ENCODE data around the gene ZNF385C. TPM values are rescaled to one million over a fixed set of nuclear protein-coding genes. Genes with fewer than 3 reads are reported as not detected.

Gene ZNF385C
- total and polyA plus RNA-seq, 2 donors (not counting 1 experiment from before 2014, with no cell fraction given), result 0.33 to 1.1 TPM

DNA sequence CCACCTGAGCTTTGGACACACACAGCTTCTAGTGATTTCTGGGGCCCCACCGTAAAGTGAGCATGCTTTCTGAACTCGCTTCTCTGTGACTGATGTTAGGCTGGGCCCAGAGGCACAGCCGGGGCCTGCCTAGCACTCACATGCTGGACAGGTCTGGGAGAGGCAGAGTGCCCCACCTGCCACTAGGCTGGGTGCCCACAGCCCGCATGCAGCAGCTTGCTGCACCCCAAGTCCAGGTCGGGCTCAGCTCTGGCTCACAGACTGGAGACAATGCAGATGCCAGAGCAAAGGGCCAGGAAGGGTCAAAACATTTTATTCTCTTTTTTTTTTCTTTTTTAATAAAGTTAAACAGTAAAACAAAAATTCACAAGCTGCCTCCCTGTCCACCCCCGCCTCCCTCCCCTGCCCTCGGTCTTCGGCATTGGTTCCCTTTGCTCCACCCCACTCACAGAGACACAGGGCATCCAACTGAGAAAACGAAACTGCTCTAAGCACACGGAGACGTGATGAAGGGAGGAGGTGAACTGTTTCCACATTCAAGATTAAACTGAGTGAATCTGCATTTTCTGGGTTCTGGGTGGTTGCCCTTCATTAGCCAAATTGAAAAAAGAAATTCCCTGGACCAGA, 122.0 kb downstream of the ZNF385C start:
- Histone ChIP-seq H4K20me1 (ENCODE audit: control insufficient read depth, insufficient read depth, low read length, poor library complexity, severe bottlenecking) (peaks cover 27% of the 10 kb centered on the region), H3K9ac (ENCODE audit: low read length) (no peak overlapping the region), H3K9me3 (ENCODE audit: control extremely low read depth in 1 of 3, control insufficient read depth in 2 of 3, insufficient read depth in 1 of 3, low read length in 2 of 3) (peaks cover 0 to 3% (median 0%) of the 10 kb centered on the region in 3 donors), H2AFZ (ENCODE audit: insufficient read depth, low read depth, low read length, poor library complexity, severe bottlenecking) (no peak overlapping the region), H3K27ac (ENCODE audit: low read length in 2 of 2) (peak overlapping the region in 1 of 2 donors; percentile 5), H3K36me3 (replicated peaks in 1 of 2; ENCODE audit: control extremely low read depth in 1 of 2, control insufficient read depth in 1 of 2, extremely low read depth in 1 of 2, insufficient read depth in 2 of 2, low read length in 1 of 2) (peaks cover 1 to 77% of the 10 kb centered on the region in 2 experiments), H3K4me1 (ENCODE audit: control insufficient read depth in 2 of 2, insufficient read depth in 2 of 2, low read length in 2 of 2) (peaks cover 9 to 33% of the 10 kb centered on the region in 2 donors), H3K27me3 (replicated peaks in 1 of 4; ENCODE audit: control extremely low read depth in 1 of 4, control insufficient read depth in 3 of 4, insufficient read depth in 4 of 4, low read length in 3 of 4) (no peaks in the 10 kb centered on the region), H3K4me3 (ENCODE audit: control extremely low read depth in 1 of 5, extremely low read depth in 1 of 5, insufficient read depth in 1 of 5, low read depth in 2 of 5, low read length in 4 of 5) (no peak overlapping the region), H3K4me2 (replicated peaks; ENCODE audit: low read depth, low read length, poor library complexity, severe bottlenecking) (no peak overlapping the region), H3K79me2 (ENCODE audit: control insufficient read depth, insufficient read depth, low read length) (peaks cover 8% of the 10 kb centered on the region)
- Mint-ChIP-seq H3K4me1 (peaks cover 26% of the 10 kb centered on the region), H3K4me3 (peak overlapping the region; percentile 20), H3K27ac (peak overlapping the region; percentile 59), H3K9me3 (ENCODE audit: insufficient read depth) (no peaks in the 10 kb centered on the region), H3K27me3 (no peaks in the 10 kb centered on the region)
- TF ChIP-seq, protein P1, sequence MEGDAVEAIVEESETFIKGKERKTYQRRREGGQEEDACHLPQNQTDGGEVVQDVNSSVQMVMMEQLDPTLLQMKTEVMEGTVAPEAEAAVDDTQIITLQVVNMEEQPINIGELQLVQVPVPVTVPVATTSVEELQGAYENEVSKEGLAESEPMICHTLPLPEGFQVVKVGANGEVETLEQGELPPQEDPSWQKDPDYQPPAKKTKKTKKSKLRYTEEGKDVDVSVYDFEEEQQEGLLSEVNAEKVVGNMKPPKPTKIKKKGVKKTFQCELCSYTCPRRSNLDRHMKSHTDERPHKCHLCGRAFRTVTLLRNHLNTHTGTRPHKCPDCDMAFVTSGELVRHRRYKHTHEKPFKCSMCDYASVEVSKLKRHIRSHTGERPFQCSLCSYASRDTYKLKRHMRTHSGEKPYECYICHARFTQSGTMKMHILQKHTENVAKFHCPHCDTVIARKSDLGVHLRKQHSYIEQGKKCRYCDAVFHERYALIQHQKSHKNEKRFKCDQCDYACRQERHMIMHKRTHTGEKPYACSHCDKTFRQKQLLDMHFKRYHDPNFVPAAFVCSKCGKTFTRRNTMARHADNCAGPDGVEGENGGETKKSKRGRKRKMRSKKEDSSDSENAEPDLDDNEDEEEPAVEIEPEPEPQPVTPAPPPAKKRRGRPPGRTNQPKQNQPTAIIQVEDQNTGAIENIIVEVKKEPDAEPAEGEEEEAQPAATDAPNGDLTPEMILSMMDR (IDR thresholded peaks at IDR 0.05), result no peak
- TF ChIP-seq EZH2 (IDR thresholded peaks at IDR 0.05; ENCODE audit: borderline replicate concordance, insufficient read depth, low read depth, low read length, poor library complexity, severe bottlenecking), result no peak
- no peak for DNase-seq
- ChIA-PET CTCF (interaction anchor here (0.6 to 2.8 kb wide), 4 partner anchors 13 to 92 kb away, joined by 3 to 11 read pairs (median 6); partner anchors contain the start of gene DNAJC7), POLR2A (interaction anchor here (1.2 kb wide), 1 partner anchor 10 kb away, joined by 3 read pairs; the partner anchor contains the start of gene CNP)
- intact Hi-C loops (cut with micrococcal nuclease), result no loop called here
- no peak for ATAC-seq (ENCODE audit: low read depth)
- WGBS (ENCODE audit: insufficient coverage), result 90% methylated on average over 8 of the region's 11 CpGs

Other genes with a start within 250 kb of the ZNF385C start
- gene KLHL11, start 233.1 kb downstream of the ZNF385C start, total RNA-seq, result 18.7 and 18.8 TPM in 2 replicates
- 4.2 and 5.5 TPM in 2 replicates for gene KLHL11, start 233.1 kb downstream of the ZNF385C start, polyA plus RNA-seq
- gene ACLY, start 179.5 kb downstream of the ZNF385C start, total RNA-seq, result 85.3 and 91.5 TPM in 2 replicates
- 33.3 and 40.2 TPM in 2 replicates for gene ACLY, start 179.5 kb downstream of the ZNF385C start, polyA plus RNA-seq
- gene ODAD4, start 167.9 kb downstream of the ZNF385C start, total RNA-seq, result 0.27 and 0.56 TPM in 2 replicates
- not detected in 2 replicates for gene ODAD4, start 167.9 kb downstream of the ZNF385C start, polyA plus RNA-seq
- 45.2 and 59.0 TPM in 2 replicates for gene CNP, start 131.7 kb downstream of the ZNF385C start, total RNA-seq
- 15.9 and 19.0 TPM in 2 replicates for gene CNP, start 131.7 kb downstream of the ZNF385C start, polyA plus RNA-seq
- gene DNAJC7, start 81.0 kb downstream of the ZNF385C start, total RNA-seq, result 150 and 152 TPM in 2 replicates
- gene DNAJC7, start 81.0 kb downstream of the ZNF385C start, polyA plus RNA-seq, result 22.0 and 25.8 TPM in 2 replicates
- 22.0 and 23.7 TPM in 2 replicates for gene NKIRAS2, start 78.4 kb downstream of the ZNF385C start, total RNA-seq
- 21.4 and 29.2 TPM in 2 replicates for gene NKIRAS2, start 78.4 kb downstream of the ZNF385C start, polyA plus RNA-seq
- gene C17orf113, start 47.9 kb downstream of the ZNF385C start, total RNA-seq, result 2.1 TPM in 2 replicates
- 0.66 and 1.2 TPM in 2 replicates for gene C17orf113, start 47.9 kb downstream of the ZNF385C start, polyA plus RNA-seq
- 34.6 and 39.7 TPM in 2 replicates for gene DHX58, start 14.2 kb upstream of the ZNF385C start, total RNA-seq
- gene DHX58, start 14.2 kb upstream of the ZNF385C start, polyA plus RNA-seq, result 31.6 and 57.6 TPM in 2 replicates
- gene KAT2A, start 22.9 kb upstream of the ZNF385C start, total RNA-seq, result 61.6 and 66.3 TPM in 2 replicates
- 155 TPM in 2 replicates for gene KAT2A, start 22.9 kb upstream of the ZNF385C start, polyA plus RNA-seq
- gene HSPB9, start 24.3 kb upstream of the ZNF385C start, total RNA-seq, result not detected in 2 replicates
- 0.09 and 0.10 TPM in 2 replicates for gene HSPB9, start 24.3 kb upstream of the ZNF385C start, polyA plus RNA-seq
- 79.9 and 81.9 TPM in 2 replicates for gene RAB5C, start 56.5 kb upstream of the ZNF385C start, total RNA-seq
- gene RAB5C, start 56.5 kb upstream of the ZNF385C start, polyA plus RNA-seq, result 110 and 143 TPM in 2 replicates
- gene KCNH4, start 82.7 kb upstream of the ZNF385C start, total RNA-seq, result 0.51 and 0.62 TPM in 2 replicates
- 0.65 and 1.0 TPM in 2 replicates for gene KCNH4, start 82.7 kb upstream of the ZNF385C start, polyA plus RNA-seq
- gene HCRT, start 87.0 kb upstream of the ZNF385C start, total RNA-seq, result not detected in 2 replicates
- not detected in 2 replicates for gene HCRT, start 87.0 kb upstream of the ZNF385C start, polyA plus RNA-seq
- gene GHDC, start 96.0 kb upstream of the ZNF385C start, total RNA-seq, result 41.5 and 41.9 TPM in 2 replicates
- 48.6 and 65.4 TPM in 2 replicates for gene GHDC, start 96.0 kb upstream of the ZNF385C start, polyA plus RNA-seq
- 95.7 and 103 TPM in 2 replicates for gene STAT5B, start 177.9 kb upstream of the ZNF385C start, total RNA-seq
- gene STAT5B, start 177.9 kb upstream of the ZNF385C start, polyA plus RNA-seq, result 70.0 and 89.3 TPM in 2 replicates
- 104 and 110 TPM in 2 replicates for gene STAT5A, start 190.0 kb upstream of the ZNF385C start, total RNA-seq
- gene STAT5A, start 190.0 kb upstream of the ZNF385C start, polyA plus RNA-seq, result 48.8 and 63.0 TPM in 2 replicates

All from B cell (primary cell).